Fibroblast of villous mesenchyme (primary cell): ENCODE measurements around the gene PPFIBP1. TPM values are rescaled to one million over a fixed set of nuclear protein-coding genes. Genes with fewer than 3 reads are reported as not detected.
A peak's percentile ranks its signal among the peaks of the same experiment; 100 is the strongest.

ENCODE experiments used
- DNase-seq: peaks from one replicate; pipeline ENCODE4 v3.0.0-alpha.2; 2010; ENCODE audit warnings: low read depth
- H3K4me3 ChIP-seq: 2 replicates; pipeline ENCODE4 v1.5.1; 2011; ENCODE audit warnings: low read depth, mild to moderate bottlenecking, low read length
- total RNA-seq: library from RNA; depleted of rRNA; stranded (reverse); fragments of >200 nt; gene quantifications from 2 replicates; pipeline ENCODE4 v1.2.3, GENCODE V29; 2012
- TF ChIP-seq, protein P1 (sequence below): IDR thresholded peaks from 2 replicates; pipeline ENCODE4 v1.5.1; 2012; ENCODE audit warnings: low read depth, mild to moderate bottlenecking, low read length; ENCODE audit not compliant: insufficient read depth

Gene PPFIBP1
- total RNA-seq, 1 donor: 69.1 TPM

DNA sequence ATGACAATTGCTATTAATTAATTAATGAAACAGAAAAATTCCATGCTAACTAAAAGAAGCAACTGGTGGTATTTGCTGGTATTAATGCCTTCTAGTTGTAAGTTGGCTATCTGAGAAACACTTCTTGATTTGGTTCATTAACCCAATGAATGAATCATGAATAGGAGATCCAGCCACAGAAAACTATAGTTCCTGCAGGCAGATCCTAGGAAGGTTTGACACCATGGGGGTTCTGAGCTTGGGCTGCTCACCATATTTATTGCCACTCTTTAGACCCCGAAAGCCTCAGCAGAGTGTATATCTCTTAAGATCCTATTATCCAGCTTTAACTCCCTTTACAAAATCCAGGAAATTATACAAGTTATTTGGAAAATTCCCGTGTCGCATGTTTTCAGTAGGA lies 90.9 kb downstream of the PPFIBP1 start:
- H3K4me3 ChIP-seq: no peak overlapping the region
- no peak for DNase-seq
- TF ChIP-seq, protein P1, sequence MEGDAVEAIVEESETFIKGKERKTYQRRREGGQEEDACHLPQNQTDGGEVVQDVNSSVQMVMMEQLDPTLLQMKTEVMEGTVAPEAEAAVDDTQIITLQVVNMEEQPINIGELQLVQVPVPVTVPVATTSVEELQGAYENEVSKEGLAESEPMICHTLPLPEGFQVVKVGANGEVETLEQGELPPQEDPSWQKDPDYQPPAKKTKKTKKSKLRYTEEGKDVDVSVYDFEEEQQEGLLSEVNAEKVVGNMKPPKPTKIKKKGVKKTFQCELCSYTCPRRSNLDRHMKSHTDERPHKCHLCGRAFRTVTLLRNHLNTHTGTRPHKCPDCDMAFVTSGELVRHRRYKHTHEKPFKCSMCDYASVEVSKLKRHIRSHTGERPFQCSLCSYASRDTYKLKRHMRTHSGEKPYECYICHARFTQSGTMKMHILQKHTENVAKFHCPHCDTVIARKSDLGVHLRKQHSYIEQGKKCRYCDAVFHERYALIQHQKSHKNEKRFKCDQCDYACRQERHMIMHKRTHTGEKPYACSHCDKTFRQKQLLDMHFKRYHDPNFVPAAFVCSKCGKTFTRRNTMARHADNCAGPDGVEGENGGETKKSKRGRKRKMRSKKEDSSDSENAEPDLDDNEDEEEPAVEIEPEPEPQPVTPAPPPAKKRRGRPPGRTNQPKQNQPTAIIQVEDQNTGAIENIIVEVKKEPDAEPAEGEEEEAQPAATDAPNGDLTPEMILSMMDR: no peak

DNA sequence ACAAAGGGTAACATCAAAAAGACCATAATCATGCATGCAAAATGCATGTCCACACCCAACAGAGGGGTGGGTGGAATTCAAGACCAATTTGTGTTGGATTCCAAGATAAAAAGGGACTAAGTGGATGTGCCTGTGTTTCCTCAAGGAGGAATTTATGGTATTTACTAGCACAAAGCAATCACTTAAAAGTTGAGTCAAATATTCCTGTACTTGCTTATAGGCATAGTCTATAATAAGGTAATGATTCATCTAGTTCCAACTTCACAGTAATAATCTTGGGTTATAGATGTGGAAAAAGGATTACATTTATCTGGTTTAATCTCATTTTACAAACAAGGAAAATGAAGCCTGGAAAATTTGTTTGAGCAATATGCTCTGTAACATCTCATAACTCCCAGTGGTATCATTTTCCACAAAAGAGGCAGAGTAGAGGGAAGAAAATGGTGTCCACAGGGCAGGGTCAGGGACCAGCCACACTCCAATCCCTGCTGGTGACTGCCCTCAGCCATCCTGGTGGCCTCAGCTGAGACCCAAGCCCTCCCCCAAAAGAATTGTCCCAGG lies 91.4 kb downstream of the PPFIBP1 start:
- TF ChIP-seq, protein P1: no peak
- DNase-seq: peak; percentile 90
- H3K4me3 ChIP-seq: no peak overlapping the region

DNA sequence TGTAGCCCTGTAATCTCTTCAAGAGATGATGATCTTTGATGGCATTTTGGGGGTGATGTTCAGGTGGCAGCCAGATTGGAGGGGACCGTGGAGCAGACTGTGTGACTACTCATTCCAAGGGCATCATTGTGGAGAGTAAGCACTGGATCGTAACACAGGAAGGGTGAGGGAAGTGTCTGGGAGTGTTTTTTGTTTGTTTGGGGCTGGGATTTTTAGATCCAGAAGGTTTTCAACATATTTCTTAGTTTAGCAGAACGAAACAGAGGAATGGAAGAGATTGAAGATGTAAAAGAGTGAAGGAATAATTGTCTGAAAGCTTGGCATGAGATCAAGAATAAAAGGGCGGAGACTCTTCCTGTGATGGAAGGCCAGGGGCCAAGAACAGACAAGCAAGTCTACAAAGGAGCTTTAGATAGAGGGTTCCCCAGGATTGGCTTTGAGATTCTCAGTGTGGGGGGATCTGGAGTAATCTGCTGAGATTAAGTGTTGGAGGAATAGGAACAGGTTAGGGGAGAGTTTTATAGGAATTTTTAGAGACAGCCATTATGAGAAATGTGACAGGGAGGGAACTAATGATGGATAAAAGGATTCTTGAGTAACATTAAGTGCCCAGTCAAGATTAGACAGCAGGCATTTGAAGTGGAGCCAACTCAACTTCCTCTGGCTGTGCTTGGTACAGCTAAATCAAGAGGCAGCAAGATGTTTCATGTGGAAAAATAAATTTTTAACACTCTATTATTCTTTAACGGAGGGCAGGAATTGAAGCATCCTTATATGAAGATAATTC lies 92.5 kb downstream of the PPFIBP1 start:
- TF ChIP-seq, protein P1: no peak
- no peak for DNase-seq

DNA sequence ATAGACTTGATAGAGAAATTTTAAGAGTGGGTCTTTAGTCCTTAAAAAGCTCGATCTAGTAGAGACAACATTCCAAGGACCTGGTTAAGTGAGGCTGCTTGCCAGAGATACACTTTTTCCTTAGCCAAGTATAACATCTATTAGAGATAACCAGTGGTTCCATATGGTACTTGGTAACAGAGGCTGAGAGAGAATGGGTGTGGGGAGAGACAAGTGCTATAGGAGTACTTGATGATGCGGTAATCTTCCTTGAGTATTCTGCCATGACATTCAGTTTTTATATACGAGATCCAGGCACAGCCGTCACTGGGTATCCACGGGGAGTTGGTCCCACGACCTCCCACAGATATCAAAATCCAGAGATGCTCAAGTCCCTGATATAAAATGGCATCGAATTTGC lies 94.8 kb downstream of the PPFIBP1 start:
- TF ChIP-seq, protein P1: no peak
- DNase-seq: peak; percentile 33
- no peak overlapping the region for H3K4me3 ChIP-seq

More for the DNA sequence above, 92.5 kb downstream of the PPFIBP1 start:
- no peak overlapping the region for H3K4me3 ChIP-seq

DNA sequence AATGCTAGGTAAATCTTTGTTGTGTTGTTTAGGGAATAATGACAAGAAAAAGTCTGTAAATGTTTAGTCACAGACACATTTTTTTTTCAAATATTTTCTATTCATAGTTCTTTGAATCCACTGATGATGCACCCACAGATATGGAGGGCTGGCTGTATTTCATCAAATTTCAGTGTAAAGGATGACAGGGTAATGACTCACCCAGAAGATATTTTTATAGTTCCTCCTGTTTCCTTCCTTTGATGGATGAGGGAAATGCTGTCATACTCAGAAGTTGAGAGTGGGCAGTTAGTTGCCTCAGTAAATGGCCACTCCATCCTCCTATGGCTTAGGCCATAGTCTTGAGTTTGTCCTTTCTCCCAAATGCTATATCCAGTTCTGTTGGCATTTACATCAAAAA lies 95.3 kb downstream of the PPFIBP1 start:
- no peak overlapping the region for H3K4me3 ChIP-seq
- TF ChIP-seq, protein P1: no peak
- DNase-seq: peak; percentile 83

- no peak overlapping the region for H3K4me3 ChIP-seq
- DNase-seq: no peak
- TF ChIP-seq, protein P1: no peak
Measured at GRCh38 chr12:27620121-27620520, 96.1 kb downstream of the PPFIBP1 start.
